ES-I3 (cell line): ENCODE measurements around the gene KHSRP.

Experiments
- H3K36me3 ChIP-seq: 2 replicates; pipeline ENCODE4 v1.6.1; 2013; ENCODE audit warnings: mild to moderate bottlenecking, low read length, control low read depth, moderate library complexity; ENCODE audit not compliant: insufficient read depth
- H3K4me1 ChIP-seq: 2 replicates; pipeline ENCODE4 v1.6.1; 2013; ENCODE audit warnings: mild to moderate bottlenecking, control low read depth, low read length; ENCODE audit not compliant: insufficient read depth
- H3K9ac ChIP-seq: 2 replicates; pipeline ENCODE4 v1.6.1; 2013; ENCODE audit warnings: low read depth, mild to moderate bottlenecking, low read length, moderate library complexity
- H3K9me3 ChIP-seq: 2 replicates; pipeline ENCODE4 v1.6.1; 2013; ENCODE audit warnings: mild to moderate bottlenecking, low read length, moderate library complexity; ENCODE audit not compliant: control insufficient read depth, insufficient read depth

The KHSRP gene

DNA sequence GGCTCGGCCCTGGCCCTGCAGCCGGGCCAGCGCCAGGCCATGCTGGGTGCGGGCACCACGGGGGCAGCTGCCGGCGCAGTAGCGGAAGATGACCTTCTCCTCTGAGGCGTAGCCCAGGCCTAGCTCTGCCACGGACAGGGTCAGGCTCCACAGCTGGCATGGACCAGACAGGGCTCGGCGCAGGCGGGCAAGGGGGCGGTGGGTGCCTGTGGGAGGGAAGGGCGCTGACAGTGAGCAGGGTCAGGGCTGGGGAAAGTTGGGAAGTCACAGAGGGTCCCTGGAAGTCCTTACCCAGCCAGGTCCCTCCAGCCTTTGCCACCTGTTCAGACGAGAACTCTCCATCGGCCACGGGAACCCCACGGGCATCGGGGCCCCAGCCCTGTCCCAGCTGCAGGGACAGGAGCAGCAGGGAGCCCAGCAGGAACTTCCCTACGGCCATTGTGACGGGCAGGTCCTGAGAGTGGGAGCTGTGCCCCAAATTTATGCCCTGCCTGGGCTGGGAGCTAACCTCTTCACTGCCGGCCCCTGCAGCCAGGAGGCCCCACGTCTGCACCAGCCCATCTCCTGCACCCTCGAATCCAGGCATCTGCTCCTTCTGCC is 49.1 kb downstream of the KHSRP start, which contains the start of gene PSPN:
Gene PSPN, minus strand, starts transcription at position 523 of the 600 bp plus-strand sequence. Its CDS starts 84 bp downstream, at position 439.
- Histone ChIP-seq H3K9ac (no peak within 1 kb of the TSS), H3K36me3 (peaks cover 15% of the 10 kb centered on the region), H3K4me1 (peaks cover 3% of the 10 kb centered on the region; the same call in 1 of the 2 replicates), H3K9me3 (no peaks in the 10 kb centered on the region)

DNA sequence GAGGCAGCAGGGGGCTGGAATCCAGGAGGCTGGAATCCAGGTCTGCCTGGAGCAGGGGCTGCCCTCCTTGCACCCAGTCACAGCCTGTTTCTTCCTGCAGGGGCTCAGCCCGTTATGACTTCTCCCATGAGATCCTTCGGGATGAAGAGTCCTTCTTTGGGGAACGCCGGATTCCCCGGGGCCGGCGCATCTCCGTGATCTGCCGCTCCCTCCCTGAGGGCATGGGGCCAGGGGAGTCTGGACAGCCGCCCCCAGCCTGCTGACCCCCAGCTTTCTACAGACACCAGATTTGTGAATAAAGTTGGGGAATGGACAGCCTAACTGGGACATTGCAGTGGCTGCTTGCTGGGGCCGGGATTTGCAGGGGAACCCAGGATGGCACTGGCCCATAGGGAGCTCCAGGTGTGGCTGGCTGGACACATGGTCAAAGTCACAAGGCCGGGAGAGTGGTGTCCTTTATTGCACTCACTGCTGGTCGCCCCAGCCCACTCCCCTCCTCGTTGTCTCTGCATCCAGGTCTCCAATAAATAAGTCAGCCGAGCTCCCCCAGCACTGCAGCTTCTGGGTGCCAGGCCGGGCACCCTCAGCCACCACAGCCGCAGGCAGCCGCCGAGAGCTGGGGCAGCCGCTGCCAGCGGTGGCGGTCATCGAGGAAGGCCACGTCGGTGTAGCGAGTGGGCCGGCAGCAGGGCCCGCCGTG is 49.8 kb downstream of the KHSRP start:
- Histone ChIP-seq H3K36me3 (peaks cover 8% of the 10 kb centered on the region), H3K9me3 (no peaks in the 10 kb centered on the region), H3K9ac (no peak overlapping the region; the same call in 1 of the 2 replicates), H3K4me1 (peaks cover 3% of the 10 kb centered on the region; the same call in 1 of the 2 replicates)

DNA sequence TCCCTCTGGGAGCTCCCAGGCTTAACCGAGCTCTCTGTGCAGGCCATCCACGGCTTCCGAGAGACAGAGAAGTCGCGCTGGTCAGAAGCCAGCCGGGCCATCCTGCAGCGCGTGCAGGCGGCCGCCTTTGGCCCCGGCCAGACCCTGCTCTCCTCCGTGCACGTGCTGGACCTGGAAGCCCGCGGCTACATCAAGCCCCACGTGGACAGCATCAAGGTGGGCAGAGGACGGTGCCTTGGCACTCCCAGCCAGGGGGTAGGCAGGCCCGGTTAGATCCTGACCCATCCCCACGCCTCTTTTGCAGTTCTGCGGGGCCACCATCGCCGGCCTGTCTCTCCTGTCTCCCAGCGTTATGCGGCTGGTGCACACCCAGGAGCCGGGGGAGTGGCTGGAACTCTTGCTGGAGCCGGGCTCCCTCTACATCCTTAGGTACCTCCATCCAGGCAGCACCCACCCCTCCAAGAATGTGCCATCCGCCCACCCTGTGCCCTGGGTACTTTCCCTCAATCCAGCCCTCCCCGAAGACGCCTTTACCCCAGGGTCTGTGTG is 50.4 kb downstream of the KHSRP start:
- H3K4me1 ChIP-seq: peaks cover 3% of the 10 kb centered on the region; the same call in 1 of the 2 replicates
- peak overlapping the region; percentile 56 for H3K9ac ChIP-seq
- peaks cover 4% of the 10 kb centered on the region for H3K36me3 ChIP-seq
- no peaks in the 10 kb centered on the region for H3K9me3 ChIP-seq

DNA sequence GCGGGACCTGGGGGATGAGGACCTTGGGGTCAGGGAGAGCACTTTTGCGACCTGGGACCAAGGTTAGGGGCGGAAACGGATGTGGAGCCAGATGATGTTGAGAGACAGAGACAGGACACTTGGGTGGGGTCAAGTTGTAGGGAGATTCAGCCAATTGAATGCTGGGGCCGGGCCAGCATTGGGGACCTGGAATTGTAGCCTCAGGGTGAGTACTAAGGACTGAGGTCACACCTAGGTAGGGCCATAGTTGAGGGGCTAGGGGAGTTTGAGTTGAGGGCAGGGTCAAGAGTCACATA is 50.9 kb downstream of the KHSRP start:
- Histone ChIP-seq H3K9me3 (no peaks in the 10 kb centered on the region), H3K9ac (peak overlapping the region; percentile 56), H3K36me3 (peaks cover 4% of the 10 kb centered on the region; the same call in 1 of the 2 replicates), H3K4me1 (peaks cover 3% of the 10 kb centered on the region; the same call in 1 of the 2 replicates)

DNA sequence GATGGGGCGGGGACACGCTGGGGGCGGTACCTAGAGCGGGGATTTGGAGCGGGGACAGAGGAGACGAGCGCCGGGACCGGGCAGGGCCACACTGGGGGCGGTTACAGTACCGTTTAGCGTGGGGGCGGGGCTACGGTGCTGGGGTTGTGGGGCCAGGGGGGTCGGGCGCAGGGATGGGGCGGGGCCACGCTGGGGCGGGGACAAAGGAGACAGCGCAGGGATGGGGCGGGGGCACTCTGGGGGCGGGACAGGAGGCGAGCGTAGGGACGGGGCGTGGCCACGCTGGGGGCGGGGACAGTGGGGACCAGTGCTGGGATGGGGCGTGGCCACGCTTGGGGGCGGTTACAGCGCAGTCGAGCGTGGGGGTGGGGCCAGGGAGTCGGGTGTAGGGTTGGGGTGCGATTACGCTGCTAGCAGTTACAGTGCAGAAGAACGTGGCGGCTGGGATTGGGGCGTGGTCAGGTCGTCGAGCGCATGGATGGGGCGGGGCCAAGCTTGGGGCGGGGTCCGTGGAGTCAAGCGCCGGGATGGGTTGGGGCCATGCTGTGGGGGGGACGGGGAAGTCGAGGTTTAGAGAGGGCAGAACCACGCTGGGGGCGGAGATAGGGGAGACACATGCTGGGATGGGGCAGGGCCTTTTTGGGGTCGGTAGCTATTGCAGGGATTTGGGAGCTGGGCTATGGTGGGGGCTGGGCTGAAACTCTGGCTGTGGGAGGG is 51.4 kb downstream of the KHSRP start:
- Histone ChIP-seq H3K9me3 (no peaks in the 10 kb centered on the region), H3K9ac (peak overlapping the region; percentile 82), H3K4me1 (peaks cover 3% of the 10 kb centered on the region; the same call in 1 of the 2 replicates), H3K36me3 (peaks cover 4% of the 10 kb centered on the region; the same call in 1 of the 2 replicates)

DNA sequence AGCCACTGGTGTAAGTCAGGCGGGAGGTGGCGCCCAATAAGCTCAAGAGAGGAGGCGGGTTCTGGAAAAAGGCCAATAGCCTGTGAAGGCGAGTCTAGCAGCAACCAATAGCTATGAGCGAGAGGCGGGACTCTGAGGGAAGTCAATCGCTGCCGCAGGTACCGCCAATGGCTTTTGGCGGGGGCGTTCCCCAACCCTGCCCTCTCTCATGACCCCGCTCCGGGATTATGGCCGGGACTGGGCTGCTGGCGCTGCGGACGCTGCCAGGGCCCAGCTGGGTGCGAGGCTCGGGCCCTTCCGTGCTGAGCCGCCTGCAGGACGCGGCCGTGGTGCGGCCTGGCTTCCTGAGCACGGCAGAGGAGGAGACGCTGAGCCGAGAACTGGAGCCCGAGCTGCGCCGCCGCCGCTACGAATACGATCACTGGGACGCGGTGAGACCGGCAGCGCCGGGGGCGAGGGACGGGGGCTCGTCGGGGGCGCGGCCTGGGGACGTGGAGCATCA is 52.0 kb downstream of the KHSRP start, which contains the start of gene ALKBH7:
Gene ALKBH7, plus strand, starts transcription at position 201 of the 502 bp plus-strand sequence. Its CDS starts 27 bp downstream, at position 228.
- Histone ChIP-seq H3K9ac (peak within 1 kb of the TSS; percentile 82), H3K9me3 (no peaks in the 10 kb centered on the region), H3K36me3 (peaks cover 4% of the 10 kb centered on the region; the same call in 1 of the 2 replicates), H3K4me1 (peaks cover 3% of the 10 kb centered on the region; the same call in 1 of the 2 replicates)

DNA sequence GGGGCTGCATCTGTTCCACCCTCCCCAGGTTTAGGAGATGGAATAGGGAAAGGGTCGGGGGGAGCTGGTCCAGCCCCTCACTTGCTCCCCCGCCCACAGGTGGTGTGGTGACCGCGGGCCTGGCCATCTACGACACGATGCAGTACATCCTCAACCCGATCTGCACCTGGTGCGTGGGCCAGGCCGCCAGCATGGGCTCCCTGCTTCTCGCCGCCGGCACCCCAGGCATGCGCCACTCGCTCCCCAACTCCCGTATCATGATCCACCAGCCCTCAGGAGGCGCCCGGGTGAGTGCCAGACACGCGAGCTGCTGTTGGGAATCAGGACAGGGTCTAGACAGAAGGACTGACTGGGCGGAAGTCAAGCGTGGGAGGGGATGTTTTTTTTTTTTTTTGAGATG is 60.3 kb downstream of the KHSRP start:
- no peaks in the 10 kb centered on the region for H3K9me3 ChIP-seq
- H3K36me3 ChIP-seq: peaks cover 7% of the 10 kb centered on the region
- H3K9ac ChIP-seq: no peak overlapping the region
- 0 out of 2 replicates have a peak, but pooled peaks cover 3% of the 10 kb centered on the region for H3K4me1 ChIP-seq
